Globus pallidus (tissue), 1 donor: ENCODE data around the gene CHAC1.
"Not testable (repeated sequence)": the region's sequence is repeated elsewhere in the genome, so short reads cannot be mapped to it uniquely, and the experiment has no call there.

ENCODE experiments used
- DNase-seq: peaks from one replicate; pipeline ENCODE4 v3.0.0-alpha.2; 2015; ENCODE audit warnings: low spot score

CHAC1 gene

DNA sequence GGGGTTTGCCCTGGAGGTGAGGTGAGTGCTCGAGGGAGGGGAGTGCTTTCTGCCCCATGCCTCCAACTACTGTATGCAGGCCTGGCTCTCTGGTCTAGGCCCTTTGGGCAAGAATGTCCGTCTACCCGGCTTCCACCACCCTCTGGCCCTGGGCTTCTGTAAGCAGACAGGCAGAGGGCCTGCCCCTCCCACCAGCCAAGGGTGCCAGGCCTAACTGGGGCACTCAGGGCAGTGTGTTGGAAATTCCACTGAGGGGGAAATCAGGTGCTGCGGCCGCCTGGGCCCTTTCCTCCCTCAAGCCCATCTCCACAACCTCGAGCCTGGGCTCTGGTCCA lies 14.8 kb upstream of the CHAC1 start:
- no peak for DNase-seq

DNA sequence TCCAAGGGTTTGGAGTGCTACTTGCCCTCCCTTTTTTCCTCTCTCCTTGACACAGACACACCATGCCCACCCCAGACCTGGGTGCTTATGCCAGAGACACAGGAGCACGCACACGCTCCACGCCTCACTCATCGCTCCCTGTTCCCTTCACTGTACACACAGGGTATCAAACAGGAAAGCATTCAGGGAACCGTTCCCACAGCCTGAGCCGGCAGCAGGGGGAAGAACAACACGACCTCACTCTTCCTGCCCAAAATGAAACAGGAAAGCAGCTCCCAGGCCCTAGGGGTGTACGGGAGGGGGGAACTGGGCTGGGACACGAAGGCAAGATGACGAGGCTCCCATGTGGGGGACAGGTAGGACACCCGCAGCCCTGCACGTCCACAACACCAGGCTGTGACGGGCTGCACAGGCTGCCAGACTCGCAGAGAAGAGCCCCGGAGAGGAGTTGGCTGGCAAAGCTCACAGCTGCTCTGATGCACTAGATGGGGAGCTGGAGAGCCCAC lies 12.9 kb upstream of the CHAC1 start:
- no peak for DNase-seq

DNA sequence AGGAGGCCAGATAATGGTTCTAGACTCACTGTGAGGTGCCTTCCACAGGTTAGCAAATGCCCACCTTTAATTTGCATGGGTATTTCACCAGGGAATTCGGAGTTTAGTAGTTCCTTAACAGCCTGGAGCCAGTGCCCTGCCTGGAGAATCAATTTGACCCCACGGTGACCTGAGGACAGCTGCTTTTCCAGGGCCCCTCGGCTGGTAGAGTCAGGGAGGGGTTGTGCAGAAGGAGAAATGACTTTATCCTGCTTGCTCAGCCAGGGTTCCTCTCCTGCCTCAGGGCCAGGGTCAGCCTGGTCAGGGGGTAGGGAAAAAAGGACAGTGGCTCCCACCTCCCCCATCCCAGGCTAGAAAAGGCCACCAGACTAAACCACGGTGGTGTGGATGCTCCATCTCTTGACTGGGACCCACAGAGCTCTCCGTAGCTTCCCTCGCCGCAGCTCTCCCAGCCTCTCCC lies 12.2 kb upstream of the CHAC1 start:
- DNase-seq = no peak

DNA sequence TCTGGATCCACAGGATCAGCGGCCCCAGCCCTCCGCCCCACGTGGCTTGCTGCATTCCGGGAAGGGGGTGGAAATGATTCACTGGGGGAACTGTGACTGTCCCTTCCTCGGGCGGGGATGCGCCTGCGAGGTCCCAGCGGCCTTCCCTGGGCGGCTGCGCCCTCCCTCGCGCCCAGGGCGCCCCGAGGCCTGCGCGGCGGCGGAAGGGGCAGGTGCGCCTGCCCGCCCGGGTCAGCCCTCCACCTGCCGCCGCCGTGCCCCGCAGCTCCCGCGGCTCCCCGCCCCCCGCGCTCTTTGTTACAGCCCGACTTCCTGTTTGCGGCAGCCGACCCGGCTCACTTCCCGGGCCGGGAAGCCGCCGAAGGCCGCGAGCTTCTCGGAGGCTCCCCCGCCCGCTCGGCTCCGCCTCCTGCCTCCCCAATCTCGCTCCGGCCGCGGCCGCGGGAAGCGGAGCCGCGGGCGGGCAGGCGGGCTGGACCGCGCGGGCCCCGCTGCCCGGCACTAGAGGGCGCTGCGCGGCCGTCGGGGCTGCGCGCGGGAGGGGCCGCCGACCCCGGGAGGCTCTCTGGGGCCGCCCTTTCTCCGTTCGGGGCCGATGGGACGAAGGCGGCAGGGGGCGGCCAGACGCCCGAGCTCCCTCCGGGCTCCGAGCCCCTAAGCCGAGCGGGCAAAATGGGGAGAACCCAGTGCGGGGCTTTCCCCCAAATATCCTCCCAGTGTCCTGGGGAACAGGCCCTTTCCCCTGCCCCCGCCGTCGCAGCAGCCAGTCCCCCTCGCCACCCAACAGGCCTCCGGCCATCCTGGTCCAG lies 11.5 kb upstream of the CHAC1 start:
- DNase-seq = peak; percentile 39

DNA sequence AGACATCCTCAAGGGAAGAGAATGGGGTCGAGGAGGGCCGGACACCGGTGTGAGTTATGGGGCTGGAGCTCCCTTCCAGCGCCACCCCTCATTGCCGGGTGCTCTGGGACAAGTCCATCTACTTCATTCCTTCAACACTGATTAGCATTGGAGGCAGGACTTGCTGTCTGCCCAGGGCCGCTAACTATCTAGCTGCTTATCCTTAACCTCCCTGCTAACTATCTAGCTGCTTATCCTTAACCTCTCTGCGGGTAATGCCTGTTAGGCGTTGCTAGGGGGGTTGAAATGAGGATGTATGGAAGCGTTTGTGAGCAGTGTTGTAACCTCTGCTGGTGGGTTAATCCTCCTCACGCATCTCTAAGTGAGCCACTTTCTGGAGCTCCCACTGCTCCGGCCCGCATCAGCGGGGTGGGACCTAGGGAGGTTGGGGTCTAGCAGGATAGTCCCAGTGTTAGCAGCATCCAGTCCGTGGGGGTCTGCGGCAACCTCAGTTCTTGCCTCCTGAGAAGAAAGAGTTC lies 10.9 kb upstream of the CHAC1 start:
- DNase-seq = no peak

DNA sequence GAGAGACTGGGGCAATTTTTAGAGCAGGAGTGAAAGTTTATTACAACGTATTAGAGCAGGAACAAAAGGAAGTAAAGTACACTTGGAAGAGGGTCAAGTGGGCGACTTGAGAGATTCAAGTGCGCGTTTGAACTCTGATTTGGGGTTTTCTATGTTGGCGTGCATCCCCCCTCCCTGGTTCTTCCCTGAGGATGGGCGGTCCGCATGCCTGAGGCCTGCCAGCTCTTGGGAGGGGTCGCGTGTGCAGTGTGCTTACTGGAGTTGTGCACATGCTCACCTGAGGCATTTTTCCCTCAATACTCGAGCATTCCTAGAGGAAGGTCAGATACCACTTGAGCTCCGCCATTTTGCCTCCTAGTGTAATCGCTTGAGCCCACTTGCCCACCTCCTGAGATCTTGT lies 10.4 kb upstream of the CHAC1 start:
- no peak for DNase-seq

DNA sequence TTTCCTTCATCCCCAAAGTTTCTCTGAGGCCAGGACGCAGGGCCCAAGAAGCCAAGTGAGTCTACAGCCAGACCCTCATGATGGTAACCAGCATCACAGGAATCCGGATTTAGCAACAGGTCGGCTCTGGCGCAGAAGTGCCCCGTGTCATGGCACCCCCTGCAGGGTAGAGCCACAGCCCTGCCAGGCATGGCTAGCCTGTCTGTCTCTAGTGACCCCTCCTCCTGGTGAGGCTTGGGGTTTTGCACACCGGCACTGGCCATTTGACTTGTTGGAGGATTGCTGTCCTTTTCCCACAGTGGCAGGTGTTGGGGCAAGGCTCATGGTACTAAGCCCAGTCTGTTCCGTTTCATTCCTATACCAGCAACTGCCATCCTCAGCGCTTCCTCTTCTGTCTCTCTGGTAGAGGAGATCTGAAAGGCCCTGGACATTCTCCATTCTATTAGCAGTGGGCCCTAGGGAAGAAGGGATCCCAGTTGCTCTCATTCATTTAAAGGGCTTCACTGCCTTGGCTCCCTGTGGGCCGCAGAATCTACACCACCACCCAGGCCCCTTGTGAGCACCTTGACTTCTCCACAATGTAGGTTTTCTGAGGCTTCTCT lies 9.4 kb upstream of the CHAC1 start:
- DNase-seq = no peak

DNA sequence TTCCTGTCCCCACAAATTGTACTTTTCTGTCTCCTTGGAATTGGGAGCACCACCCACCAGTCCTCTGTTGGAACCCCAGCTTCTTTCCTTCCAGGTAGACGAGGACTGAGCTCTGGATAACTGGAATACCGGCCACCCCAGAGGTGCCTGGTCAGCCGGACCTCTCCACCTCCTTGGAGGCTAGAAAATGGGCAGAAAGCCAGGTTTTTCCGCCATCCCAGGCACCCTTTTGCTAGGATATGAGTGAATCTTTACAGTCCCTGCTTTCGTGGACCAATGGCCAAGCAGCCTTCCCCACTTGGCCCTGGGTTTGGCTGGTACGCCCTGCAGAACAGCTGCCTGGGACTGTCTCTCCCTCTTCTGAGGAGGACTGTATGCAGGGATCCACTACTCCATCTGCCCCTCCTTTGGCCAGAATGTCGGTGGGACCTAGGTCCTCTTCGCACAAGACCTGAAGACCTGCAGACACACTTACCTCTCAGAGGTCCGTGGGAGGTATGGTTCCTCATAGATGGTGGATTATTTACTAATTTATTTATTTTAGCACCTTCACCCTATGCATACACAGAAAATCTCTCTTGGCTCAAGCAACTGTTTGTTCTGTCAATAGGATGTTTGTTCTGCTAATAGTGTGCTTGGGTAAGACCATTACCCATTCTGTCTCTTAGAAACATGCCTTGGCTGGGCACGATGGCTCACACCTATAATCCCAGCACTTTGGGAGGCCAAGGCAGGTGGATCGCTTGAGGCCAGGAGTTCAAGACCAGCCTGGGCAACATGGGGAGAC lies 8.6 kb upstream of the CHAC1 start:
- DNase-seq = no peak

DNA sequence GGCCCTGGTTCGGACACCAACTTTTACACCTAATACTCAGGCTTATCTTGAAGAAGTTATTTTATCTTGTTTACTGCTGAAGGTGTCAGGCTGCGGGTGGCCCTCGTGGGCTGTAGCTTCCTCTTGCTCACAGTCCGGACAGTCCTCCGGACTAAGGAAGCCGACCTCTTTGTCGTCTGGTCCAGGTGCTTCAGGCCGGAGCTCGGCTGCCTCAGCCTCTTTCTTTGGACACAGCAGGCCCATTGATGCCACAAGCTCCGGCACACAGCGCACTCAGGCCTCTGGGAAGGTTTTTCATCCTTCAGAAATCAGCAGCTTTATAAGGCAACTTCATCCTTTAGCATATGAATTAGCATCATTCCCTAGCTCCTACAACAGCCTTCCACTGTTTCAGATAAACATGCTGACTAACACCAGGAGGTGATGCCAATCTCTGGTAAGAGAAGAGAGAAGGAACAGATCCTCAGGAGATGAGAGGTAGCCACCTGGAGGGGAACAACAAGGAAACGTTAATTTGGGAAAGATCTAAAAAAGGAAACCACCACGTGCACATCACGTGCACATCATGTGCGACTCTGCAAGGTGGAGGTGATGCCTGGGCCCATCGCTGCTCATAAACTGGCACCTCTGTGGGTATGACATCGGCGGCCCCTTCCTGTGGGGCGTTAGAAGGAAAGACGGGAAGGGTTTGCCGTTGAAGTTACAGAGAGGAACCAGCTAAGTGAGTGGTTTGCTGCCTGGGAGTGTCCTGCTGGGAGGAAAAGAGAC lies 4.4 kb upstream of the CHAC1 start:
- no peak for DNase-seq

DNA sequence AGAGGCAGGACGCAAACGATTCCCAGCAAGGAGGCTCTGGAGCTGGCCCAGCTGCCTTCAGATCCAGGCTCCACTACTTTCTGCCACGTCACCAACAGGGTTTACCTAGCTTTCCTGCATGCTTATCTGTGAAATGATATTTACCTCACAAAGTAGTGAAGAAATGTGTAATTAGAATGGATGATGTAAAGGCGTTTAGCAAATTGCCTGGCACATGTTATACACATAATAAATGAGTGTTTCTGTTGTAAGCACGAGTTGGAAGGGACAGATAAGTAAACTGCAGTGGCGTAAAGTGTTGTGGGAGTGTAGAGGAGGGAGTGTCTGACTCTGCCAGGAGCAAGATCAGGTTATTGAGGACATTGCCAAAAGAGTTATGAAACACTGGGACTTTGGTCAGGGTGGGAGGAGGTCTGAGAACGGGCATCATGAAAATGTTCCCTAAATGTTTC lies 3.5 kb upstream of the CHAC1 start:
- DNase-seq = no peak

DNA sequence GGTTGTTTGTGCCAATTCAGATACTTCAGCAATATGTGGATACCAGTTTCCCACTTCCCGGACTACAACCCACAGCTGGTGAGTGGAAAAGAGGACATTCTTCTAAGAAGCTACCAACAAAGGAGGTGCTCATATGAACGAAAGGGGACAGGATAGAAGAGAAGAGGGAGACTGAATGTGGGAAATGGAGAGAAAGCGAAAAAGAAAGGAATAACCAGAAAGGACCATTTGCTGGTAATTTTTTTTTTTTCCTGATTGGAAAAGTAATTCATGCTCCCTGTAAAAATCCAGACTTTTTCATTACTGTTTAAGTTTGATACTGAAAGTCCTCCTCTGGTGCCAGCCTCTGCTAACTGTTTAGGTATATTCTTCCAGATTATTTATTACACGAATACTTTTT lies 1.5 kb upstream of the CHAC1 start:
- no peak for DNase-seq

DNA sequence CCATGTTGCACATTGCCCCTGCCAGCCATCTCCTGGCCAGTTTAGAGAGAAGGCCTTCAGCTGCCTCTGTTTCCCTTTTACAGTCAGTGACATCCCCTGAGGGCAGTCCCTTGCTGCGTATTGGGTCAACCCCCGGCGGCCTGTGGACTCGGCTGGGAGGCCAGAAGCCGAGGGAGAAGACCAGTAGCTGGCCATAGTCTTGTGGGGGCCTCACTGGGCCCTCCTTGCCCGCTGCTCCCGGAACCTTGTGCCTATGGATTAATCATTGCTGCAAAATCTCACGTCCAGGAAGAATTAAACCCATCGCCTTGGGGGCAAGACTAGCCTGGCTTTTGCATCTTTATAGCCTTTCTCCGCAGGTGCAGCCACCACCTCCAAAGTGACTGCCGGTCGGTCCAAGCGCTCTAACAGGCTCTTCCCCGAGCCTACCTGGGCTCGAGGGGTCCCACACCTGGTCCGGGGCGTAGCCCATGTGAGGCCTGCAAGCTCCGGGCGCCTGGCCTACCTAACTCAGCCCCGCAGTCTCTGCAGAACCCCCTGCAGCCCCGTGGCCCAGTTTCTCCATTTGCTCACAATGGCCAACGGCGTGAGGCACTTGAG lies 870 bp upstream of the CHAC1 start:
- DNase-seq = no peak

DNA sequence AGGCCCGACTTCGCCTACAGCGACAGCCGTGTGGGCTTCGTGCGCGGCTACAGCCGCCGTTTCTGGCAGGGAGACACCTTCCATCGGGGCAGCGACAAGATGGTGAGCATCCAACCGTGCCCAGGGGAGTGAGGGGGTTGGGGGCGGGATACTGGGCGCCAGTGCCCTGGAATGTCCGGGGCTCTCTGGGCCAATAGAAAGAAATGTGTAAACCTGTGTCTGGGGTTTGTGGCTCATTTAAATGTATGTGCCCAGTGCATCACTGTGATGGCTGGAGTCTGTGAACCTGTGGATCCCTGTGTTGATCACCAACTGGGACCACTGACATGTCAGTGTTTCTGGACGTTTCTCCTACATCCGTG lies 423 bp downstream of the CHAC1 start:
- DNase-seq = no peak

DNA sequence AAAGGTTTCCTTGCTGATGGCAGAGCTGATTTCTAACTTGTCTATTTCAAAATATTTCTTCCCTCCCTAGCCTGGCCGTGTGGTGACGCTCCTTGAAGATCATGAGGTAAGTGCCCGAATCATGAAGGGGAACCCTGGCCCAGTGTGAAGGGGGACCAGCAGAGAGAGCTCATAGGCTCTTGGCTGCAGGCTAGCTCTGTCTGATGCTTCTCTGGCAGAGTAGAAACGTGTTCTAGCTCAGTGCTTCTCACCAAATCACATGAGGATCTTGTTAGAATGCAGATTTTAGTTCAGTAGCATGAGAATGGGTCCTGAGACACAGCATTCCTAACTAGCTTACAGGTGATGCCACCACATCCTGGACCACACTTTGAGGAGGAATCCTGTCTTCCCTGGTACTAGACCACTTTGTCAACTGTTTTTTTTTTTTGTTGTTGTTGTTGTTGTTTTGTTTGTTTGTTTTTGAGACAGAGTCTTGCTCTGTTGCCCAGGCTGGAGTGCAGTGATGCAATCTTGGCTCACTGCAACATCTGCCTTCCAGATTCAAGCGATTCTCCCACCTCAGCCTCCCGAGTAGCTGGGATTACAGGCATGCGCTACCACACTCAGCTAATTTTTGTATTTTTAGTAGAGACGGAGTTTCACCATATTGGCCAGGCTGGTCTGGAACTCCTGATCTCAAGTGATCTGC lies 1.0 kb downstream of the CHAC1 start:
- DNase-seq = not testable (repeated sequence)

DNA sequence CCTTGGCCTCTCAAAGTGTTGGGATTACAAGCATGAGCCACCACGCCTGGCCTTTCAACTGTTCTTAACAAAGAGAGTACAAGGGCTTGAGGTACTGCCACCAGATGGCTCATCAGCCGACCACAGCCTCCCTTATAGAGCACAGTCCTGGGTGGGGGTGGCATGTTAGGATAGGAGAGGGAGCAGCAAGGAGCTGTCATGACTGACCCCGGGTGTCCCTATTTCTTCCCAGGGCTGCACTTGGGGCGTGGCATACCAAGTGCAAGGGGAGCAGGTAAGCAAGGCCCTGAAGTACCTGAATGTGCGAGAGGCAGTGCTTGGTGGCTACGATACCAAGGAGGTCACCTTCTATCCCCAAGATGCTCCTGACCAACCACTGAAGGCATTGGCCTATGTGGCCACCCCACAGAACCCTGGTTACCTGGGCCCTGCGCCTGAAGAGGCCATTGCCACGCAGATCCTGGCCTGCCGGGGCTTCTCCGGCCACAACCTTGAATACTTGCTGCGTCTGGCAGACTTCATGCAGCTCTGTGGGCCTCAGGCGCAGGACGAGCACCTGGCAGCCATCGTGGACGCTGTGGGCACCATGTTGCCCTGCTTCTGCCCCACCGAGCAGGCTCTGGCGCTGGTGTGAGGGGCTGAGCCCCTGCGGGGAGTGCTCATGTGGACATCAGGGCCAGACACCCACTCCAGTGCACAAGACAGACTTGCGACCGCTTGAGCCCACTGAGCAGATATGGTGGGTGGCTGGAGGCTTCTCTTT lies 2.1 kb downstream of the CHAC1 start:
- no peak for DNase-seq

DNA sequence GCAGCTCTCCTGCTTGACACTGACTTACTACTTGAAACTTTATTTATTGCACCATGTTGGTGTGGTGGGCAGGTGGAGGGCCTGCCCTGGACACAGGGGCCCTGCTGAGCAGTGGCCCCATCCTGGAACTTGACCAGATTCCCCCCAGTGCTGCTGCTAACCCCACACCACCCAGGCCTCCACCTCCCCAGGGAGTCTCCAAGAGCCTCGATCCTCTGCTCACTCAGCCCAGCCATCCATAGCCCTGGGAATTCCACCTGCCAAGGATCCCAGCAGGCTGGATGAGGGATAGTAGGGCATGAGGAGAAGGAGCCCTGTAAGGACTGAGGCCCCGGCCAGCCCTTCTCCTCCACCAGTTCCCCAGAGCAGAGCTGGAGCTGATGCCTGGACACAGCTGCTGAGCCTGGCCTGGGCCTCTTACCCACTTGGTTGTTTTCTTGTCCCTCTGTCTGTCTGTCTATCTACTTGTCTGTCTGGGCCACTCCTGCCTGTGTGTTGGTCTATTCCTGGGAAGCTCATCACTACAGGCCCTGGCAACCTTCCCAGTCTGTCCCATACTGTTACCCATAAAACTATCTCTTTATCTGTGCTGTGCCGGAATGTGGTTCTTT lies 2.8 kb downstream of the CHAC1 start:
- no peak for DNase-seq

DNA sequence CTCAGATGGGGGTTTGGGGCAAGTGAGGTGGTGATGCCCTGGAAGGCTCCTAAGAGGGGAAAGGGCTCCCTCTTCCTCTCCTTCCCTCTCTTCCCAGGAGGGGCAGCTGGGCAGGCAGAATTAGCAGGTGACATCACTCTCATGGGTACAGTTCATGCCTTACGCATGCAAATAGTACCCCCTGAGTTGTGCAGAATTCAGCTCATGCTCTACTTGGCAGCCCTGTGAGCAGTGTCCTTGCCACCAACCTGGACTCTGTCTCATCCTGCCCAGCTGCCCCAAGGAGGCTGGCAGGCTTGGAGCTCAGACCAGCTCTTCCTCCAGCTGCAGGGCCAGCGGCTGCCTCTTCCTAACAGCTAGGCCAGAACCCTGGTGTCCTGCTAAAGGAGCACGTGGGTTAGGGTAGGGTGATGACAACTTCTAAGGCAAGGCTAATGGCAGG lies 3.3 kb downstream of the CHAC1 start:
- no peak for DNase-seq

DNA sequence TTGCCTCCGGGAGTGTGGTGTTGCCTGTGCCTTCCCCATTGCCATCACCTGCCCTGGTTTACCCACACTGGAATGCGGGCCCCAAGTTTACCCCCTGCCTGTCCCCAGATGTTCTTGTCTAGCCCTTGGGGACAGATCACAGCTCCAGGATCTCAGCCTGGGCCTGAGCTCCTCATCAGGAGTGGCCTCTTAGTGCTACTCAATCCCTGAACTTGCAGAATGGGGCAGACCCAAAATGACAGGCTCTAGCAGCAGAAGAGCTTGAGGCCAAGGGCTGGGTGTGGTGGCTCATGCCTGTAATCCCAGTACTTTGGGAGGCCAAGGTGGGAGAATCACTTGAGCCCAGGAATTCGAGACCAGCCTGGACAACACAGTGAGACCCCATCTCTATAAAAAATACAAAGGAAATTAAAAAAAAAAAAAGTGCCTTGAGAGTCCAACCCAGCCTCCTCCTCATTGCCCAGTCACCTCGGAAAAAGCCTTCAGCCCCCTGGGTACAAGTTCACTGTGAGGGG lies 3.8 kb downstream of the CHAC1 start:
- DNase-seq = no peak

DNA sequence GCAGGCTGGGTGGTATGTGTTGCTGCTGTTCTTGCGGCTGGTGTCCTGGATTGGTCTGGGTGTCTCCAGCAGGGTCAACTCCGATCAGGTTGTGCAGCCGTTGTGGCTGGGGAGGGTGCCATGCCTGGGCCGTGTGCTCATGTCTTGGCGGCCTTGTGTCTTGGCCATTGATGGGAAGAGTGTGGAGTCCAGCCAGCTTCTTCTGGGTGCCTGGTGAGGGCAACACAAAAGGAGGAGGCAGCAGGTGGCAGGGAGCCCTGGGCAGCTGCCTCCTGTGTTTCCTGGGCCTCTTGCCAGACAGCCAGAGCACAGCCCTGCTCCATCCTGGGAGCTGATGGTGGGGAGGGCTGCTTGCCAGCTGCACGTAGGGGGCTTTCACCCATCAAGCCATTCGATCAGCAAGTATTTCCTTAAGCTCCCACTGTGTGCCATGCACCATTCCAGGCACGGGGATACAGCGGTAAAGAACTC lies 4.3 kb downstream of the CHAC1 start:
- peak; percentile 60 for DNase-seq
